HG03439 (cell line): Measurements from ENCODE around the gene GDAP1L1.
"Not testable (repeated sequence)": the region's sequence is repeated elsewhere in the genome, so short reads cannot be mapped to it uniquely, and the experiment has no call there.

Experiments
- ATAC-seq: cut with Tn5 transposase; IDR thresholded peaks from one replicate; pipeline ENCODE4 v1.9.1; 2021; ENCODE audit warnings: mild to moderate bottlenecking, moderate library complexity; ENCODE audit not compliant: unreplicated experiment

GDAP1L1 gene

GRCh38 chr20:44219170-44219730, 27.9 kb upstream of the GDAP1L1 start:
- no peak for ATAC-seq

DNA sequence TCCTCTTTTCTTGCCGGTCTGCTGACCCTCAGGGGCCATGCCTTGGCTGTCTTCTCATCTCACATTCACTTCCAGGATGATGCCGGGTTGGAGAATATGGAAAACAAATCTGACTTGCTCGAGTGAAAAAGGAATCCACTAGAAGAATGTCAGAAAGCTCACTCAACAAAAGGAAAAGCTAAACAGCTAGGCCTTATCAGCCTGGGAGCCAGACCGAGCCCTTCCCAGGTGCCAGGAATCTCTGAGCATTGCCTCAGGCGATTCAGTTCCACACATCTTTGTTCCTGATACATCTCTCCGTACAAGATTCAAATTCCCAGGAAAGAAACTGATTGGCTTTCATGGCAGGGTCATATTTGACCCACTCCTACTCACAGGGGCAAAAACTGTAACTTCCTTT, 27.3 kb upstream of the GDAP1L1 start:
- no peak for ATAC-seq

- ATAC-seq = no peak
Measured at GRCh38 chr20:44221368-44221954, 25.6 kb upstream of the GDAP1L1 start.

GRCh38 chr20:44222027-44222426, 25.1 kb upstream of the GDAP1L1 start:
- no peak for ATAC-seq

DNA sequence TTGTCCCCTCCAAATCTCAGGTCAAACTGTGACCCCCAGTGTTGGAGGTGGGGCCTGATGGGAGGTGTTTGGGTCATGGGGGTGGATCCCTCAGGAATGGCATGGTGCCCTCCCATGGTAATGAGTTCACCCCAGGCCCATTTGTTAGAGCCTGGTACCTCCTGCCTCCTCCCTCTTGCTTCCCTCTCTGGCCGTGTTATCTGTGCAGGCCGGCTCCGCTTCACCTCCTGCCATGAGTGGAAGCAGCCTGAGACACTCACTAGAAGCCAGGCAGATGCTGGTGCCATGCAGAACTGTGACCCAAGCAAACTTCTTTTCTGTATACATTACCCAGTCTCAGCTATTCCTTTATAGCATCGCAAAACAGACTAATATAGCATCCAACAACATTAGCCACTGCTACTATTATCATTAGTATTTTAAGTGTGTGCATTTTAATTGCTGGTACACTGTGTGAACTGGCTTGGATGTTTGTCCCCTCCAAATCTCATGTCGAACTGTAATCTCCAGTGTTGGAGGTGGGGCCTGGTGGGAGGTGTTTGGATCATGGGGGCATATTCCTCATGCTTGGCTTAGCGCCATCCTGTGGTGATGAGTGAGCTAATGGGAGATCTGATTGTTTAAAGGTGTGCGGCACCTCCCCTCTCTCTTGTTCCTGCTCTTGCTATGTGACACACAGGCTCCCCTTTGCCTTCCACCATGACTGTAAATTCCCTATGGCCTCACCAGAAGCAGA, 24.3 kb upstream of the GDAP1L1 start:
- ATAC-seq = no peak

DNA sequence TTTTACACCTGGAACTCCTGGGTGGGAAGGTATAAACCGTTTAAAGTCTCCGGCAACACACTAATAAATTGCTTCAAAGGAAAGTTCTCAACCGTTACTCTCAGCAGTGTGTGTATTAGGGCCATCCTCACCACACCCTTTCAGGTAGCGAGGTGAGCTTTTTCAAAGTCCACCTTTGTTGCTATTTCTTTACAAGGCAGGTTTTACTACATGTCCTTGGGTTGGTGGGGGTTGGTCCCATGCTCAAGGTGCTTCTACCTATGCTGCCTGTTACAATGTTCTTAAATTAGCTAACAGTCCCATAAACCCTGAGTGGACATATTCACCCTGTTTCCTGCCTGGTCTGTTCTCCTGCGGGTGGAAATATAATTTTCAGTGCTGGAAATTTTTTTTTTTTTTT, 23.4 kb upstream of the GDAP1L1 start:
- ATAC-seq = no peak

DNA sequence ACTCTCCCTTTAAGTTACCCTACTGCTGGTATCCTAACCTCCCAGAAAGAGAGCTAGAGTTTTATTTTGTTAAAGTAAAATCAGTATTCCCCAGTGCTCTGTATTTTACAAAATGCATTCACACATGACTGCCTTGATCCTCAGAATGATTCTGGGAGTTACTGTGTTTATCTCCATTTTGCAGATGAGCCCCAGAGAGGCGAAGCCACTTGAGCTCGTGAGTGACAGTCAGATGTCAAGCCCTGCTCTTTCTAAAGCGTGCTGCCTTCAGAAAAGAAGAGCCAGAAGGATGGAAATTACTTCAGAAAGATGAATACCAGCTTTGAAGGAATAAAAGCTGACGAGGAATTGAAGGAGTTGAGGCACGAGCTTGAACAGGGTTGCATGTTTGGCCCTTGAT, 22.5 kb upstream of the GDAP1L1 start:
- no peak for ATAC-seq

DNA sequence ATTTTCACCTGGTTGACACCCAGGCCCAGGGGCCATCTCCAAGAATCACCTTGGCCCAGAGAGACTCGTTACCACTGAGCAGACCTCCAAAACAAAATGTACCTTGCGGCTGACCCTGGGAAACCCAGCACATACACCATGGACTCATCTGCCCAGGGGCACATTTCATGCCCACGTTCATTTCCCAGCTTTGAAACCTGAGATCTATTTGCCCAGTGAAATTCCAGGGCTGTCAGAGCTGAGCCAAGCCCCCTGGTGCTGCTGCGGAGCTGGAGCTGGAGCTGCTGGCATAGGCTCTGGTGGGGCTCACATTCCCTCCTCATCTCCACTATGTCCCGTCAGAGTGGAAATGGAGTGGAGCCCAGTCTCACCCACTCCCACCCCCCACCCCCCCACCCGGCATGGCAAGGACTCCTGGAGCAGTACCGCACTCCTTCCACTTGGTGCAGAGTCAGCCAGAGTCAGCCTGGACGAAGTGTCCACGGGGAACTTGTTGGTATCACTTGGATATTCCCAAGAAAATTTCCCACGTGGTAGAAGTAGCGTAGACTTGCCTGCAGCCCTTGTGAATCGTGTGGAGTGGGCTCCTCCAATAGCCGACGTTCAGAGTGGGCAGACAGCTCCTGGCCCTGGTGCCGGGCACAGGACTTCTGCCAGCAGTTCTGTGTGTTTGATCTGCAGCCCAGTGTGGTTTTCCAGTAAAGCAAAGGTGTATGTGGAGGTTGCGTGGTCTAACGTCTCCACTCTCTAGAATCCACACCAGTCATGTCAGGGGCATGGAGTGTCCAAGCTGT, 18.4 kb upstream of the GDAP1L1 start:
- no peak for ATAC-seq

DNA sequence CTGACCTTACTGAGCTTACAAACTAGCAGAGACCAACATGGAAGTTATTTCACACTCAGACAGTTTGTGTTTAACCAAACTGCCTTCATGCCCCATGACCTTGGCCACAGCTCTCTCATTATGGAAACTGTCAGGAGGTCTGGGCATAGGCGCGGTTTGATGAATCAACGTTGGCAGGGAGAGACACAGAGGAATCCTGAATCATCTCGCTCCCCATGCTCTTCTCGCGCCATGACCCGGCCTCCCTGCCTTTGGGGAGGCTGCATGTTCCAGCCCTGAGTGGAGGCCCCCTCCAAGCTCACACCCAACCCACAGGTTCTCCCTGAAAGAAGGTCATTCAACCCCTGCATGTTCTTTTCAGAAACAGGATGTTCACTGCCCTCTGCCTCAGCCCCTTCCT, 15.9 kb upstream of the GDAP1L1 start:
- ATAC-seq = no peak

GRCh38 chr20:44231713-44232468, 15.2 kb upstream of the GDAP1L1 start:
- no peak for ATAC-seq

GRCh38 chr20:44232469-44232856, 14.6 kb upstream of the GDAP1L1 start:
- not testable (repeated sequence) for ATAC-seq

GRCh38 chr20:44233436-44234016, 13.6 kb upstream of the GDAP1L1 start:
- ATAC-seq = no peak

DNA sequence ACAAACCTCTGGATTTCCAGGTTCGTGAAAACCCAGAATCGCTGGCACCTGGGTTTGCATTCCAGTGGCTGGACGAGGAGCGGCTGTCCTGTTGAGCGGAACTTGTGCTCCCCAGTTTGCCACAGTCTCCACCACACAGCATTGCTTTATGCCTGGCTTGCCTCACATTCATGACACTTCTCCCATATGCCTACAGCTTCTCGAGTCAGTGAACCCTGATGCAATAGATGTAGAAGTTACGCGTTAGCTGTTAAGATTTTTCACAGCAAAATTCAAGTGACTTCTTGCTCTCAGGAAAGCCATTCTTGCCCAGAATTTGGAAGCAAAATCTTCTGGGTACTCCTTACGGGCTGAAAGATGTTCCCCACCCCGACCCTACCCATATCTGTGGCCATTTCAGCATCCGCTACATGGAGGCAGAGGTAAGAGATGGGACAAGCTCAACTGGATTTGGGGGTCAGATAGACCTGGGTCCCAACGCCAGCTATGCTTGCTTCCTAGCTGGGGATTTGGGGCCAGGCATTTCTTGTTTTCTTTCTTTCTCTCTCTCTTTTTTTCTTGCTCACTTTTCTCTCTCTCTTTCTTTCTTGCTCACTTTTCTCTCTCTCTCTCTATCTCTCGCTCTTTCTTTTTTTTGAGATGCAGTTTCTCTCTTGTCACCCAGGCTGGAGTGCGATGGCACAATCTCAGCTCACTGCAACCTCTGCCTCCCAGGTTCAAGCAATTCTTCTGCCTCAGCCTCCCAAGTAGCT, 12.4 kb upstream of the GDAP1L1 start:
- no peak for ATAC-seq

- no peak for ATAC-seq
Measured at GRCh38 chr20:44235702-44236101, 11.4 kb upstream of the GDAP1L1 start.

DNA sequence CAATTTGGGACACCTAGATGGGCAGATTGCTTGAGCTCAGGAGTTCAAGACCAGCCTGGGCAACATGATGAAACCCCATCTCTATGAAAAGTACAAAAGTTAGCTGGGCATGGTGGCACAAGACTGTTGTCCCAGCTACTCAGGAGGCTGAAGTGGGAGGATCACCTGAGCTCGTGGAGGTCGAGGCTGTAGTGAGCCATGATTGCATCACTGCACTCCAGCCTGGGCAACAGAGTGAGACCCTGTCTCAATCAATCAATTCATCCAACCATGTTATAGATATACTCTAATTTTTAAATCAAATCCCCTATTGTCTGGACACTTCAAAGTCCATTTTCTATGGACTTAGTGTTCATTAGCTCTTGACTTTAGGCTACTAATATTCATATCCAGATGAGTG, 10.3 kb upstream of the GDAP1L1 start:
- not testable (repeated sequence) for ATAC-seq

GRCh38 chr20:44241796-44242195, 5.3 kb upstream of the GDAP1L1 start:
- no peak for ATAC-seq

- no peak for ATAC-seq
Measured at GRCh38 chr20:44245977-44246376, 1.1 kb upstream of the GDAP1L1 start.

DNA sequence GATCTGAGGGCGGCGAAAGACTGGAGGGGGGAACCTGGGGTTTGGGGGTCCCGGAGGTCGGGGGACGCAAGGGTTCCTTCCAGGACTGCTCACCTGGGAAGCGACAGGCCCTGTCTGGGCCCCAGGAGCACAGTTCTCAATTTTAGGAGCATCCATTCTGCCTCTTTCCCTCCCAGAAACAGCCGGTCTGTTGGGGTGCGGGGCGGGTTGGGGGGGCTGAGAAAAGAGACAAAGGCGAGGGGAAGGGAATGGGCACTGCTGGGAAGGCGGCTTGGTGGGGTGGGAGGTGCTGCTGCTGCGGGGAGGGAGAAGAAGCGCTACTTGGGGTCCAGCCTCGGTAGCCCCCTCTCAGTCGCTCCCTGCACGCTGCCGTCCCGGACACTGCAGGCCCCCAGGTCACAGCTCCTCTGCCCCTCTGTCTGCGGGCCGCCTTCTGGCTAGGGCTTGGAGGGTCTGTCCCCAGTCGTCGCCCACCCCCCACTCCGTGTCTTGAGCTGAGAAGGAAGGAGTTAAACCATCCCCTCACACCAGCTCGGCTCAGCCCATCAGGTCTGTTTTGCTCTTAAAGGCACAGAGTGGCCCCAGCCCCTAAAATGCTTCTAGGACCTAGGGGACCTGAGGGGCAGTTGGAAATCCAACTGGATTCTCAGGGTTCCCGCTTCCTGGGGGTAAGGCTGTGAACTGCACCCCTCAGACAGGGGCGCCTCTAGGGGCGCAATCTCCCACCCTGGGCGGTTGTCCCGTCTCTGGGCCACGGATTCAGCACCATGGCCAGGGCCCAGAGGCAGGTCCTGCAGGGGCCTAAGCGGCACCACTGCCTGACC, 690 bp downstream of the GDAP1L1 start:
- ATAC-seq = no peak

DNA sequence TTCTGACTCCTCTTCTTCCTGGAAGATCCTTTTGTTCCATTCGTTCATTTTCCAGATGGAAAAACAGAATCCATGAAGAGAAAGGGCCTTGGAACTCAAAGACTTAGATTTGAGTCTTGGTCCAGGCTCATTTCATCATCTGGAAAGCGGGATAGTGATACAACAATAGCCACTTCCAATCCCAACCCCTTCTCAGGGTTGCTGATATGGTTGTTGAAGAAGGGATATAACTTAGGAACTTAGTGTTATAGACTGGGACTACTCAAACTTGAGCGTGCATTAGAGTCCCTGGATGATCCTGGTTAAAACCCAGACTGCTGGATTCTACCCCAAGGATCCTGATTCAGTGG, 1.3 kb downstream of the GDAP1L1 start:
- no peak for ATAC-seq
